GM19372 (cell line): ENCODE results near the gene TGFB1.
"Not testable (repeated sequence)": the region's sequence is repeated elsewhere in the genome, so short reads cannot be mapped to it uniquely, and the experiment has no call there.

Source experiments
- ATAC-seq: cut with Tn5 transposase; IDR thresholded peaks from one replicate; pipeline ENCODE4 v1.9.1; 2021; ENCODE audit warnings: mild to moderate bottlenecking, low read depth, moderate library complexity; ENCODE audit not compliant: unreplicated experiment

The TGFB1 gene

GRCh38 chr19:41353466-41354342 lies at the start of gene TGFB1:
TSS of gene TGFB1 (minus strand) at chr19:41353922. CDS start at chr19:41353044, 878 bp downstream.
- ATAC-seq: peak; percentile 57

DNA sequence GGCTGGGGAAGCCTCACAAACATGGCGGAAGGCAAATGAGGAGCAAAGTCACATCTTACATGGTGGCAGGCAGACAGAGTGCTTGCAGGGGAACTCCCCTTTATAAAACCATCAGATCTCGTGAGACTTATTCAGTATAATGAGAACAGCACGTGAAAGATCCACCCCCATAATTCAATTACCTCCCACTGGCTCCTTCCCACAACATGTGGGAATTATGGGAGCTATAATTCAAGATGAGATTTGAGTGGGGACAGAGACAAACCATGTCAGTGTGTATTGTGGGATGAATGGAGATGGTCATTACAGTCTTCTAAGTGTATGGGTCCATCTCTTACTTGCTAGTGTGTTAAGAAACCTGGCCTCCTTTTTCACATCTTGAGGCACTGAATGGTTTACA lies 48.3 kb upstream of the TGFB1 start:
- ATAC-seq: no peak

GRCh38 chr19:41401483-41401882 lies 47.8 kb upstream of the TGFB1 start:
- no peak for ATAC-seq

DNA sequence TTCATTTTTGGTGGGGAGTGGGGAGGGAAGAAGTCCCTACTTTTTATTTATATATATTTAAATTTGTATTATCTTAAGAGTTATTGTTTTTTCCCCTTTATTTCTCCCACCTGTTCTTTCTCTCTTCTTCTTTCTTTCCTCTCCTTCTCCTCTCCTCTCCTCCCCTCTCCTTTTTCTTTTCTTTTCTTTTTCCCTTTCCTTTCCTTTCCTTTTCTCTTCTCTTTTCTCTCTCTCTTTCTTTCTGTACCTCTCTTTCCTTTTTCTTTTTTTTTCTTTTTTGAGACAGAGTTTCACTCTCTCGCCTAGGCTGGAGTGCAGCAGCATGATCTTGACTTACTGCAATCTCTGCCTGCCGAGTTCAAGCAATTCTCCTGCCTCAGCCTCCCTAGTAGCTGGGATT lies 45.8 kb upstream of the TGFB1 start:
- no peak for ATAC-seq

DNA sequence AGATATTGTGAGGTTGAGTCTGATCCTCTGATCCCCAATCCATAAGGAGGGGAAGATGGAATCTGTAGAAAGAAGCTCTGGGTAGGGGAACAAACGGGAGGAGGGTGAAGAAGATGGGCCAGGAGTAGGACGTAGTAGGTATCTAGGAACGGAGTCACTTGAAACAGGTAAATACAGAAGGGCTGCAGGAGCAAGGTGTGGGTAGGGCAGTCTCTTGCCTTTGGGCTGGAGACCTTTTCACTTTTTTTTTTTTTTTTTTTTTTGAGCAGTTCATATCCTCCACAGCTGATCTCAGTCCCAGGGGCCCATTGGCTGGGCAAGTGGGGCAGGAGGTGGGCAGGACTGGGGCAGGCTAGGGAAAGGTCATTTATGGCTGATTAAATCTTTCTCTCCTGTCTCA lies 45.4 kb upstream of the TGFB1 start:
- ATAC-seq: no peak

GRCh38 chr19:41398598-41398997 lies 44.9 kb upstream of the TGFB1 start:
- no peak for ATAC-seq

DNA sequence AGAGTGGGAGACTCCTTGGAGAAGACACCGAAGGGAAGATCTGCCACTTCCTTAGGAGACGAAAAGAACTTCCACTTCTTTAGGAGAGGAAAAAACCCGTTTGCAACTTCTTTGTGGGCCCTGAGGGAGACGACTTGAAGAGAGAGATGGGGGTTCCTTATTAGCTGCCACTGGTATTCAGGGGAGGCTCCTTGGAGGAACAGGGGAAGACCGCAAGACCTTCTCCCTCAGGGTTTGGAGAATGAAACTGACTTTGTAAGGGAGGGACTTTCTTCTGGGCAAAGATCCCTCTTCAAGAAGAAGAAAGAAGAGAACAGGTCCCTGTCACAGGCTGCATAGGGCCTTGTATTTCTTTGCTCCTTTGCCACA lies 44.3 kb upstream of the TGFB1 start:
- ATAC-seq: no peak

GRCh38 chr19:41397086-41398049 lies 43.6 kb upstream of the TGFB1 start, which contains the start of the genes BCKDHA and EXOSC5:
TSS of gene BCKDHA (plus strand) at chr19:41397818. CDS start at chr19:41397828, 10 bp downstream.
TSS of gene EXOSC5 (minus strand) at chr19:41397359. CDS start at chr19:41397328, 31 bp downstream.
- peak; percentile 91 for ATAC-seq

DNA sequence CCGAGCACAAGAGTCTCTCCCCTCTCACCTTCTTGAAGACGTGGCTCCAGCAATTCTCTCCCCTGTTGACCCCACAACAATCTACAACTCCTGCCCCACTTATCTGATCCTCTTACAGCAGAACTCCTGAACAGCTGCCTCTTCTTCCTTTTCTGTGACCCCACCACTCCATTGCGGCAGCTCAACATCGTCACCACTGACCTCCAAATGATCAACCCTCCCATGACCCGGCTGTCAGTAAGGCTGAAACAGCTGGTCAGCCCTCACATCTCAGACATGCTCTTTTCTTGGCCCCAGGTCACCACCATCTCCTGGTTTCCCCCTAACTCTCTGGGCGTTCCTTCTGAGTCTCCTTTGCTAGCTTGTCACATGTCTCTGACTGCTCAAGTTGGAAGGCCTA lies 41.6 kb upstream of the TGFB1 start:
- no peak for ATAC-seq

GRCh38 chr19:41392775-41393174 lies 39.1 kb upstream of the TGFB1 start:
- no peak for ATAC-seq

DNA sequence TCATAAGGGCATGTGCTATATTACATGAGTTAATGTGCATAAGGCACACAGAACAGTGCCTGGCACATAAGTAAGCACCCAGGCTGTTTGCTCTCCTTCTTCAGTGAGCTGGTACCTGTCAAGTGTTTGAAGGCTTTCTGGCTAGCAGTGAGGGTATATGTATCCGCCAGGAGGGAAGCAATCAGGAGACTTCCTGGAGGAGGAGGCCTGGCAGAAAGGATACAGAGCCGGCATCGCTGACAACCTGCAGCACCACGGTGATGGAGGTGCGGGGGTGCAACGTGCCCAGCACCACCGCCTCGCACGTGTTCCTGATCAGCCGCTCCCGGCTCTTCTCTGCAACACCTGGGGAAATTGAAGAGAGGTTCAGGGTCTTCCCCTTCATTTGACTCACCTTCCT lies 37.9 kb upstream of the TGFB1 start:
- no peak for ATAC-seq

GRCh38 chr19:41386442-41386841 lies 32.7 kb upstream of the TGFB1 start:
- no peak for ATAC-seq

GRCh38 chr19:41384351-41384750 lies 30.6 kb upstream of the TGFB1 start:
- ATAC-seq: no peak

- ATAC-seq: not testable (repeated sequence)
These were observed 27.8 kb upstream of the TGFB1 start for GRCh38 chr19:41381536-41381935.

DNA sequence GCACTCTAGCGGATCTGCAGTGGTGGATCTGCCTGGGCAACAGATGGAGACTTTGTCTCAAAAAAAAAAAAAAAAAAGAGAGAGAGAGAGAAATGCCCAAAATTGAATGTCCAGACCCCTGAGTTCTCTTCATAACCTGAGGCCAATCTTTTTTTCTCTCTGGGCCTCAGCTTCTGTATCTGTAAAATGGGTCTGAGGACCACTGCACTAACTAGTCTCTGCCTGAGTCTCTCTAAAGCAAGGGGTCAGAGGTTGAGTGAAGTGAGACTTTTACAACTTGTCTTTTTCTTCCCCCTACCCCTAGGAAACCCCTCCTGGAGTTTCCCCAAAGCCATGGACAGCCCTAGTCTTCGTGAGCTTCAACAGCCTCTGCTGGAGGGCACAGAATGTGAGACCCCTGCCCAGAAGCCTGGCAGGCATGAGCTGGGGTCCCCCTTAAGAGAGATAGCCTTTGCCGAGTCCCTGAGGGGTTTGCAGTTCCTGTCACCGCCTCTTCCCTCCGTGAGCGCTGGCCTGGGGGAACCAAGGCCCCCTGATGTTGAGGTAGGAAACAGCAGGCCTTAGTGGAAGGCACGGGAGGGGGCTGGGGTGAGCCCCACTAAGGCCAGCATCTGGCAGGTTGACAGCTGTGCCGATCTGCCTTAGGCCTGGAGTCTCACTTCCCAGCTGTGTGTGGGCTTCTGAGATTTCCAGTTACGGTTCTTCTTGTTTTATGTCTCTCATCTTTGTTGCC lies 24.4 kb upstream of the TGFB1 start:
- ATAC-seq: no peak

DNA sequence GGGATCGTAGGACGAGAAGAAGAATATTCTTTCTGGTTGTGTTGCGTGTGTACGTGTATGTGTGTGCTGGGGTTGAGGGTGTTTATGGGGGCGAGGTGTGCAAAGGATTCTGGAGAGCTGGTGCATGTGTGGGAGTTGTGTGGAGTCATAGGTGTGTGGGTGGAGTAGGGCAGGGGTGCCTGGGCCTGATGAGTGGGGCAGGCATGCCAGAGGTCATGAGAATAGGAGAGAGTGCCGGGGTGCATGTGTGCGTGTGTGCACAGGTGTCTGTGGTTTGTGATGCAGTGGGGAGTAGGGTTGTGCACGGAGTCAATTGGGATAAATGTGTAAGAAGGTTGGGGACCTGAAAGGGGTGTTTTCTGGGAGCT lies 23.3 kb upstream of the TGFB1 start:
- ATAC-seq: no peak

GRCh38 chr19:41376241-41376997 lies 22.7 kb upstream of the TGFB1 start, which contains the start of gene TMEM91:
TSS of gene TMEM91 (plus strand) at chr19:41376533. CDS start at chr19:41378310, 1,777 bp downstream.
- ATAC-seq: no peak

DNA sequence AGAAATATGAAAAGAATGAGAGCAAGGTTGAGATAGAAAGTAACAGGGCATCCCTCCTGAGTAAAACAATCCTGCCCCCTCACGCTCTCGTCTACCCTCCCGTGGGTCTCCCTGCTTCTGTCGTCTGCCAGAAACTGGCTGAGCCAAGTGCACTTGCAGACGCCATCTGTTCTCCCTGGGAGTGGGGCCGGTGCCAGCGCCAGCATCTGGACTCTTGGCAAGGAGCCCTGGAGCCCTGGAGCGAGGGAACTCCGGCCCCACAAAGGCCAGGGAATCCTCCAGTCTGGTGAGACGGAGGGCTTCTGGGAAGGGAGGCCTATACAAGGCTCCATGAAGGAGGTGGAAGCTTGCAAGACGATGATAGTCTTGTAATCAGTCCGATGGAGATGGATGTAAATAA lies 20.3 kb upstream of the TGFB1 start:
- ATAC-seq: no peak

GRCh38 chr19:41372501-41372900 lies 18.8 kb upstream of the TGFB1 start:
- ATAC-seq: no peak

GRCh38 chr19:41371541-41371940 lies 17.8 kb upstream of the TGFB1 start:
- ATAC-seq: no peak
